ENCODE measurements around the gene MGME1. TPM values are rescaled to one million over a fixed set of nuclear protein-coding genes. Genes with fewer than 3 reads are reported as not detected.

The MGME1 gene
- total RNA-seq, 1 experiment from 2014 or later: 56.0 TPM

GRCh38 chr20:17935186-17935585, 33.6 kb upstream of the MGME1 start (continued):
- TF ChIP-seq, protein P1, sequence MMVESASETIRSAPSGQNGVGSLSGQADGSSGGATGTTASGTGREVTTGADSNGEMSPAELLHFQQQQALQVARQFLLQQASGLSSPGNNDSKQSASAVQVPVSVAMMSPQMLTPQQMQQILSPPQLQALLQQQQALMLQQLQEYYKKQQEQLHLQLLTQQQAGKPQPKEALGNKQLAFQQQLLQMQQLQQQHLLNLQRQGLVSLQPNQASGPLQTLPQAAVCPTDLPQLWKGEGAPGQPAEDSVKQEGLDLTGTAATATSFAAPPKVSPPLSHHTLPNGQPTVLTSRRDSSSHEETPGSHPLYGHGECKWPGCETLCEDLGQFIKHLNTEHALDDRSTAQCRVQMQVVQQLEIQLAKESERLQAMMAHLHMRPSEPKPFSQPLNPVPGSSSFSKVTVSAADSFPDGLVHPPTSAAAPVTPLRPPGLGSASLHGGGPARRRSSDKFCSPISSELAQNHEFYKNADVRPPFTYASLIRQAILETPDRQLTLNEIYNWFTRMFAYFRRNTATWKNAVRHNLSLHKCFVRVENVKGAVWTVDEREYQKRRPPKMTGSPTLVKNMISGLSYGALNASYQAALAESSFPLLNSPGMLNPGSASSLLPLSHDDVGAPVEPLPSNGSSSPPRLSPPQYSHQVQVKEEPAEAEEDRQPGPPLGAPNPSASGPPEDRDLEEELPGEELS (CRISPR knock-in tag; IDR thresholded peaks at IDR 0.05): no peak
- TF ChIP-seq NR1H2 (CRISPR knock-in tag; IDR thresholded peaks at IDR 0.05) (no peak), CBFB (CRISPR knock-in tag; IDR thresholded peaks at IDR 0.05; ENCODE audit: low read depth) (no peak), ZNF138 (CRISPR knock-in tag; conservative IDR thresholded peaks at IDR 0.05) (no peak), ETV6 (CRISPR knock-in tag; IDR thresholded peaks at IDR 0.05) (no peak), HMGA2 (CRISPR knock-in tag; IDR thresholded peaks at IDR 0.05) (no peak), MYBL2 (CRISPR knock-in tag; IDR thresholded peaks at IDR 0.05) (no peak), ZNF423 (CRISPR knock-in tag; IDR thresholded peaks at IDR 0.05) (no peak)
- TF ChIP-seq, protein P2, sequence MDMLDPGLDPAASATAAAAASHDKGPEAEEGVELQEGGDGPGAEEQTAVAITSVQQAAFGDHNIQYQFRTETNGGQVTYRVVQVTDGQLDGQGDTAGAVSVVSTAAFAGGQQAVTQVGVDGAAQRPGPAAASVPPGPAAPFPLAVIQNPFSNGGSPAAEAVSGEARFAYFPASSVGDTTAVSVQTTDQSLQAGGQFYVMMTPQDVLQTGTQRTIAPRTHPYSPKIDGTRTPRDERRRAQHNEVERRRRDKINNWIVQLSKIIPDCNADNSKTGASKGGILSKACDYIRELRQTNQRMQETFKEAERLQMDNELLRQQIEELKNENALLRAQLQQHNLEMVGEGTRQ (CRISPR knock-in tag; IDR thresholded peaks at IDR 0.05): no peak

DNA sequence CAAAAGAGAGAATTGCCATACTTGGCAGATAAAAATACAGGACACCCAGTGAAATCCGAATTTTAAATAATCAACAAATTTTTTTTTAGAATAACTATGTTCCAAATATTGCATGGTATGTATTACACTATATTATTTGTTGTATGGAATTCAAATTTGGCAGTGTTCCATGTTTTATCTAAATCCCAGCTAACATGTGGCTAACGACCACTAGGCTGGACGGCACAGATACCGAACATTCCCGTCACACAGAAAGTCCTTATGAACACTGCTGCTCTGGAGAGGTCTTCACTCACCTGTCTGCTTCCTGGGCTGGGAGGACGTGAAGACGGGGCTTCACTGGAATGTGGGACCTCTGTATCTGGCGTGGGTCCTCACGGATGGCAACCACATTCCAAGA, 33.1 kb upstream of the MGME1 start:
- POLR2A ChIA-PET: interaction anchor here (1.3 kb wide), 1 partner anchor 253 kb away, joined by 4 read pairs; the partner anchor contains the start of gene RRBP1
- Mint-ChIP-seq H3K4me1 (peaks cover 67% of the 10 kb centered on the region), H3K4me3 (no peak overlapping the region), H3K27me3 (ENCODE audit: low read depth) (peaks cover 7% of the 10 kb centered on the region), H3K9me3 (peaks cover 9% of the 10 kb centered on the region), H3K27ac (no peak overlapping the region), H3K36me3 (peaks cover 3% of the 10 kb centered on the region; the same call in 1 of the 2 replicates)
- ATAC-seq: no peak
- TF ChIP-seq USF1 (CRISPR knock-in tag; IDR thresholded peaks at IDR 0.05): no peak
- TF ChIP-seq JAZF1 (CRISPR knock-in tag; IDR thresholded peaks at IDR 0.05): no peak
- TF ChIP-seq ZNF263 (CRISPR knock-in tag; IDR thresholded peaks at IDR 0.05; ENCODE audit: low read depth): no peak
- TF ChIP-seq, protein P3, sequence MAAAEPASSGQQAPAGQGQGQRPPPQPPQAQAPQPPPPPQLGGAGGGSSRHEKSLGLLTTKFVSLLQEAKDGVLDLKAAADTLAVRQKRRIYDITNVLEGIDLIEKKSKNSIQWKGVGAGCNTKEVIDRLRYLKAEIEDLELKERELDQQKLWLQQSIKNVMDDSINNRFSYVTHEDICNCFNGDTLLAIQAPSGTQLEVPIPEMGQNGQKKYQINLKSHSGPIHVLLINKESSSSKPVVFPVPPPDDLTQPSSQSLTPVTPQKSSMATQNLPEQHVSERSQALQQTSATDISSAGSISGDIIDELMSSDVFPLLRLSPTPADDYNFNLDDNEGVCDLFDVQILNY (CRISPR knock-in tag; IDR thresholded peaks at IDR 0.05): no peak
- TF ChIP-seq JUN (CRISPR knock-in tag; IDR thresholded peaks at IDR 0.05): no peak
- TF ChIP-seq FOXP1 (CRISPR knock-in tag; IDR thresholded peaks at IDR 0.05; ENCODE audit: borderline replicate concordance): no peak
- TF ChIP-seq ZNF138 (CRISPR knock-in tag; conservative IDR thresholded peaks at IDR 0.05): no peak
- TF ChIP-seq MAX (CRISPR knock-in tag; IDR thresholded peaks at IDR 0.05): no peak
- TF ChIP-seq SOX15 (CRISPR knock-in tag; IDR thresholded peaks at IDR 0.05): no peak
- no peak for TF ChIP-seq NFE2L1 (CRISPR knock-in tag; IDR thresholded peaks at IDR 0.05)
- no peak for TF ChIP-seq IRF2 (CRISPR knock-in tag; IDR thresholded peaks at IDR 0.05; ENCODE audit: borderline replicate concordance, low read depth)
- TF ChIP-seq, protein P4, sequence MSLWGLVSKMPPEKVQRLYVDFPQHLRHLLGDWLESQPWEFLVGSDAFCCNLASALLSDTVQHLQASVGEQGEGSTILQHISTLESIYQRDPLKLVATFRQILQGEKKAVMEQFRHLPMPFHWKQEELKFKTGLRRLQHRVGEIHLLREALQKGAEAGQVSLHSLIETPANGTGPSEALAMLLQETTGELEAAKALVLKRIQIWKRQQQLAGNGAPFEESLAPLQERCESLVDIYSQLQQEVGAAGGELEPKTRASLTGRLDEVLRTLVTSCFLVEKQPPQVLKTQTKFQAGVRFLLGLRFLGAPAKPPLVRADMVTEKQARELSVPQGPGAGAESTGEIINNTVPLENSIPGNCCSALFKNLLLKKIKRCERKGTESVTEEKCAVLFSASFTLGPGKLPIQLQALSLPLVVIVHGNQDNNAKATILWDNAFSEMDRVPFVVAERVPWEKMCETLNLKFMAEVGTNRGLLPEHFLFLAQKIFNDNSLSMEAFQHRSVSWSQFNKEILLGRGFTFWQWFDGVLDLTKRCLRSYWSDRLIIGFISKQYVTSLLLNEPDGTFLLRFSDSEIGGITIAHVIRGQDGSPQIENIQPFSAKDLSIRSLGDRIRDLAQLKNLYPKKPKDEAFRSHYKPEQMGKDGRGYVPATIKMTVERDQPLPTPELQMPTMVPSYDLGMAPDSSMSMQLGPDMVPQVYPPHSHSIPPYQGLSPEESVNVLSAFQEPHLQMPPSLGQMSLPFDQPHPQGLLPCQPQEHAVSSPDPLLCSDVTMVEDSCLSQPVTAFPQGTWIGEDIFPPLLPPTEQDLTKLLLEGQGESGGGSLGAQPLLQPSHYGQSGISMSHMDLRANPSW (CRISPR knock-in tag; conservative IDR thresholded peaks at IDR 0.05; ENCODE audit: low read depth): no peak
- TF ChIP-seq TP53 (CRISPR knock-in tag; IDR thresholded peaks at IDR 0.05): no peak
- TF ChIP-seq, protein P5, sequence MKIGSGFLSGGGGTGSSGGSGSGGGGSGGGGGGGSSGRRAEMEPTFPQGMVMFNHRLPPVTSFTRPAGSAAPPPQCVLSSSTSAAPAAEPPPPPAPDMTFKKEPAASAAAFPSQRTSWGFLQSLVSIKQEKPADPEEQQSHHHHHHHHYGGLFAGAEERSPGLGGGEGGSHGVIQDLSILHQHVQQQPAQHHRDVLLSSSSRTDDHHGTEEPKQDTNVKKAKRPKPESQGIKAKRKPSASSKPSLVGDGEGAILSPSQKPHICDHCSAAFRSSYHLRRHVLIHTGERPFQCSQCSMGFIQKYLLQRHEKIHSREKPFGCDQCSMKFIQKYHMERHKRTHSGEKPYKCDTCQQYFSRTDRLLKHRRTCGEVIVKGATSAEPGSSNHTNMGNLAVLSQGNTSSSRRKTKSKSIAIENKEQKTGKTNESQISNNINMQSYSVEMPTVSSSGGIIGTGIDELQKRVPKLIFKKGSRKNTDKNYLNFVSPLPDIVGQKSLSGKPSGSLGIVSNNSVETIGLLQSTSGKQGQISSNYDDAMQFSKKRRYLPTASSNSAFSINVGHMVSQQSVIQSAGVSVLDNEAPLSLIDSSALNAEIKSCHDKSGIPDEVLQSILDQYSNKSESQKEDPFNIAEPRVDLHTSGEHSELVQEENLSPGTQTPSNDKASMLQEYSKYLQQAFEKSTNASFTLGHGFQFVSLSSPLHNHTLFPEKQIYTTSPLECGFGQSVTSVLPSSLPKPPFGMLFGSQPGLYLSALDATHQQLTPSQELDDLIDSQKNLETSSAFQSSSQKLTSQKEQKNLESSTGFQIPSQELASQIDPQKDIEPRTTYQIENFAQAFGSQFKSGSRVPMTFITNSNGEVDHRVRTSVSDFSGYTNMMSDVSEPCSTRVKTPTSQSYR (CRISPR knock-in tag; IDR thresholded peaks at IDR 0.05): no peak
- CTCF ChIA-PET: interaction anchor here (5.4 kb wide), 1 partner anchor 253 kb away, joined by 51 read pairs; the partner anchor contains the start of gene RRBP1
- no peak for DNase-seq (ENCODE audit: low spot score)
